Small intestine (tissue), 7 donors: ENCODE results near the gene PLEKHA6. TPM values are rescaled to one million over a fixed set of nuclear protein-coding genes. Genes with fewer than 3 reads are reported as not detected.

ENCODE experiments used
- DNase-seq, 2 donors: peaks; one replicate each; pipeline versions ENCODE4 v3.0.0 to v3.0.0-alpha.2; 2013
- FAIRE-seq: peaks from 2 replicates; lab custom pipeline; 2012; peaks lifted over from hg19 to GRCh38; lab: Jason Lieb, UNC
- H3K27ac ChIP-seq, 3 donors: one replicate each; pipeline ENCODE4 v1.5.1; 2013; ENCODE audit warnings: low read length in 2 of 3, mild to moderate bottlenecking in 2 of 3, control low read depth in 1 of 3, inconsistent platforms in 1 of 3, low read depth in 1 of 3, moderate library complexity in 1 of 3
- H3K27me3 ChIP-seq, 3 donors: one replicate each; pipeline ENCODE4 v1.6.1; 2013; ENCODE audit warnings: low read length in 3 of 3, inconsistent platforms in 1 of 3; ENCODE audit not compliant: control insufficient read depth in 3 of 3, insufficient read depth in 3 of 3
- H3K36me3 ChIP-seq, 3 donors: one replicate each; pipeline ENCODE4 v1.6.1; 2013; ENCODE audit warnings: low read length in 3 of 3, inconsistent platforms in 1 of 3, low read depth in 1 of 3, mild to moderate bottlenecking in 1 of 3, moderate library complexity in 1 of 3; ENCODE audit not compliant: control insufficient read depth in 3 of 3, insufficient read depth in 2 of 3
- H3K4me1 ChIP-seq, 3 donors: one replicate each; pipeline ENCODE4 v1.6.1; 2013; ENCODE audit warnings: low read length in 2 of 3, inconsistent platforms in 1 of 3, low read depth in 1 of 3, mild to moderate bottlenecking in 1 of 3, moderate library complexity in 1 of 3; ENCODE audit not compliant: control insufficient read depth in 3 of 3, insufficient read depth in 2 of 3
- H3K4me3 ChIP-seq, 3 donors: one replicate each; pipeline ENCODE4 v1.5.1; 2013; ENCODE audit warnings: low read length in 3 of 3, control low read depth in 1 of 3, inconsistent platforms in 1 of 3, low read depth in 1 of 3, mild to moderate bottlenecking in 1 of 3, moderate library complexity in 1 of 3
- H3K9me3 ChIP-seq, 2 donors: one replicate each; pipeline ENCODE4 v1.6.1; 2013; ENCODE audit warnings: low read depth in 1 of 2, low read length in 1 of 2; ENCODE audit not compliant: control insufficient read depth in 2 of 2, insufficient read depth in 1 of 2
- WGBS, 3 donors: extraction: QIAGEN DNeasy Blood & Tissue Kit; methylation state at CpG; one replicate each; pipeline ENCODE4 v1.1.7; 2013; 5-methylcytosine and 5-hydroxymethylcytosine counted together
- polyA plus RNA-seq, 4 donors: library from polyadenylated mRNA; stranded (reverse) in 3 of 4; unstranded in 1 of 4; fragments of 200-250 nt in 3 of 4; fragments of 120-200 nt in 1 of 4; gene quantifications; one replicate each; pipeline versions ENCODE4 v1.2.1 to v1.2.3, GENCODE V29; 2013
- donor health status: healthy with polysubstance abuse.
- donor health status: control.
- donor health status: control.
- donor health status: Bipolar disorder and iron deficiency.
- donor health status: healthy.

Gene PLEKHA6
- polyA plus RNA-seq, 4 donors, result 27.4 to 58.0 (median 38.3) TPM

DNA sequence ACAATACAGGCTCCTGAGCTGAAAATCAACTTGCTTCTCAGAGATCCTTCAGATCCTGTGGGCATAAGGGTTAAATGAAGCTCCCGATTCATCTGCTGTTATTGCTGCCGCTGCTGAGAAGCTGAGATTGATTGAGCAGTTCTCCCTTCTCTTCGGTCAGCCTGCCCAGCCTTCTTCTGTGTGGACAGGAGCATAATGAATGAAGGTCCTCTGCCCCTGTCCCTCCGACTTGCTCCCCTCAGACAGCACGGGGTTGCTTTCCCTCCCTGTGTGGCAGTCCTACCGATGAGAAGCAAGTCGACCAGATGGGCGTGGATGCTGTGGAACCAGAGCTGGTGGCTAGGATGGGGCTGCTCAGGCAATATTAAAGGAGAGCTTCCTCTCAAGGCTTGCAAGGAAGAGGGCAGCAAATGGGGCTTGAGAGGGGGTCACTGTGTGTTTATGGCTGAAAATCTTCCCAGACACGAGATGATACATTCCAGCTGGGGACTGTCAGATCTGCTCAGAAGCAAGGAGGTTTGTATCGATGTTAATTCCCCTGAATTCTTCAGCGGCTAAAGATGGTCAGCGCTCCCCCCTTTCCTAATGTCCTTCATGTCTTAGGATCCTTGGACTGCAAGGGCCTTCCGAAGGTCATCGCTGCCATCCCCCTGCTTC, 82.0 kb downstream of the PLEKHA6 start:
- WGBS, 3 donors, result 74 to 89% (median 83%) methylated on average over 14 of the region's 14 CpGs
- Histone ChIP-seq H3K4me3 (peak overlapping the region in 1 of 3 donors; percentile 14), H3K27ac (peak overlapping the region in 1 of 3 donors; percentile 28), H3K36me3 (peaks cover 2 to 67% (median 2%) of the 10 kb centered on the region in 3 donors), H3K27me3 (no peaks in the 10 kb centered on the region), H3K9me3 (no peaks in the 10 kb centered on the region), H3K4me1 (peaks cover 0 to 51% (median 9%) of the 10 kb centered on the region in 3 donors)
- FAIRE-seq (no peak), DNase-seq (no peak)

DNA sequence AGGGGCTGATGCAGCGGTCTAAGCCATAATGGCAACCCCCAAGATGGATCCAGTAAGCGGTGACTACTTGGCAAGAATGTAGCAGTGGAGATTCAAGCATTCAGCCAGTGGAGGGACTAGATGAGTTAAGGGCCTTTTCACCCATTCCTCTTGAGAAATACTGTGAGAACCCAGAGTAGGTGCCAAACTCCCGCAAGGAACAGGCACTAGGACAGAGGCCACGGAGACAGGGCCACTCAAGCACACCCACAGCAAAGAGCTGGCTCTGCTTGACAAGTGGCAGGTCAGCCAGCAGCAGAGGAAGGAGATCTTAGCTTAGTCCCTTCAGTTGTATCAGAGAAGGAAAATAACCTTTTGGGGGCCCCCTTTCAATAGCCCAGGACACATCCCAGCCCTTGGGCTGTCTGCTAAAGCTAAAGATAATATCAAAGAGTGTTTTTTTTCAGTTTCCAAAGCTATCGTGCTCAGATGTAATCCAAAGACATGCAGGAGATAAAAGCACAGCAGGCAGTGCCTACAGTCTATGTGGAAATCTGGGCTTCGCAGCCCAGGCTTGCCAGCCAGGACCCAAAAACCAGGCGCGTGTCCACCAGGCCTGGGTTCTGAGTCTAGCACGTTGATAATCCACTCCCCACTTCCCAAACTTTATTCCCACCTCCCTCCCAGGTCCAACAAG, 83.9 kb downstream of the PLEKHA6 start:
- no peaks in the 10 kb centered on the region for H3K27me3 ChIP-seq
- H3K4me1 ChIP-seq, result peaks cover 0 to 43% (median 9%) of the 10 kb centered on the region in 3 donors
- DNase-seq, result no peak
- WGBS, 3 donors, result 78 to 84% (median 82%) methylated on average over 9 of the region's 9 CpGs
- no peak overlapping the region for H3K27ac ChIP-seq
- FAIRE-seq, result no peak
- peaks cover 2 to 63% (median 4%) of the 10 kb centered on the region in 3 donors for H3K36me3 ChIP-seq
- H3K4me3 ChIP-seq, result peak overlapping the region in 1 of 3 donors; percentile 14
- H3K9me3 ChIP-seq, result no peaks in the 10 kb centered on the region

DNA sequence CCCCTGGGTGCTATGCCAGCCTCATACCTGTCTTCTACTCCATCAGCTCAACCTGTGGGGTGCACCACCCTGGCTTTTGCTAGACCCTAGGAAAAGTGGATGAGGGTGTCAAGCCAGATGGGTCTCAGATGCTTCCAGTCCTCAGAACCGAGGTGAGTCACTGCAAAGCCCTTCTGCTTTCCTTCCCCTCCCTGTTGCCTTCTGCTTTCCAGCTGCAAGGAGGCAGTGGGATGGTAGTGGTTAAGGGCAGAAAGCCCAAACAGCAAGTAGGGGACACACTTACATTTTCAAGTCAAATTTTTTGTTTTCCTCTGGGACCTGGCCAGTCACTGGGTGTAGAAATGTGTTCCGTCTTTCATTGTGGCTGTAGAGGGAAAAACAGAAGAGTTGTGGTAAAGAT, 85.3 kb downstream of the PLEKHA6 start:
- H3K27ac ChIP-seq, result no peak overlapping the region
- no peaks in the 10 kb centered on the region for H3K27me3 ChIP-seq
- peaks cover 2 to 63% (median 6%) of the 10 kb centered on the region in 3 donors for H3K36me3 ChIP-seq
- DNase-seq, result no peak
- peaks cover 0 to 29% (median 9%) of the 10 kb centered on the region in 3 donors for H3K4me1 ChIP-seq
- H3K4me3 ChIP-seq, result no peak overlapping the region
- no peaks in the 10 kb centered on the region for H3K9me3 ChIP-seq
- WGBS, 3 donors, result 62 to 80% (median 74%) methylated on average over 2 of the region's 2 CpGs
- FAIRE-seq, result no peak

DNA sequence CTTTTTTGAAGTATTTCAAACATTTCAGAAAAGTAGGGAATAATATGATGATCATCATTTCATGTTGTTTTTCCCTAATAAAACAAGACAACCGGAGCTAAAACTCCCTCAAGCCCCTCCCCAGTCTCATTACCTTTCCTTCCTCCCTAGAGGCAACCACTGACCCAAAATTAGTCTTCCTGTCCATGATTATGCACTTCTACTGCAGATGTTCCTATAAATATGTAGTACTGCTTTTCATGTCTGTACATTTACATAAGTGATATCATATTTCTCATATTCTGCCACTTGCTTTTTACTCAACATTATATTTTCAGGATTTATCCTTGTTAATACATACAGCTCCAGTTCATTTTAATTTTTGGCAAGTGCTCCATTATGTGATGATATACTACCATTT, 87.2 kb downstream of the PLEKHA6 start:
- H3K36me3 ChIP-seq, result peaks cover 2 to 75% (median 6%) of the 10 kb centered on the region in 3 donors
- 27 to 58% (median 30%) methylated on average over 1 of the region's 1 CpG for WGBS, 3 donors

DNA sequence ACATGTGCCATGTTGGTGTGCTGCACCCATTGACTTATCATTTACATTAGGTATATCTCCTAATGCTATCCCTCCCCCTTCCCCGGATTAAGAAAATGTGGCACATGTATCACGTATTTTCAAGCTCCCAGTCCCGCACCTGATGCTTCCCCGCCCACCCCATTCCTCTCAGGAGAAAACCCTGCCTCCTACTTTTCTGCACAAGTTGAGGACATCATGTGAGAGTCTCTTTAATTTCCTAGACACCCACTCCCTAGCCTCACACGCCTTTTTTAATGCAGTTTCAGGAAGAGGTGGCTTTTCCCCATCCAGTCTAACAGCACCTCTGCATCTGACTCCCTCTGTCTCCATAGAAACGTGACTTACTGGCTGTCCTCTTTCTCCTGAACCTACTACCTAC, 87.8 kb downstream of the PLEKHA6 start:
- peaks cover 0 to 30% (median 2%) of the 10 kb centered on the region in 3 donors for H3K4me1 ChIP-seq
- WGBS, 3 donors, result 76 to 81% (median 81%) methylated on average over 6 of the region's 6 CpGs
- H3K4me3 ChIP-seq, result no peak overlapping the region
- H3K27me3 ChIP-seq, result no peaks in the 10 kb centered on the region
- FAIRE-seq (no peak), DNase-seq (no peak)
- H3K27ac ChIP-seq, result no peak overlapping the region
- H3K9me3 ChIP-seq, result no peaks in the 10 kb centered on the region
- H3K36me3 ChIP-seq, result peaks cover 2 to 75% (median 6%) of the 10 kb centered on the region in 3 donors

More for the DNA sequence above, 87.2 kb downstream of the PLEKHA6 start:
- FAIRE-seq (no peak), DNase-seq (no peak)
- H3K9me3 ChIP-seq, result no peaks in the 10 kb centered on the region
- no peaks in the 10 kb centered on the region for H3K27me3 ChIP-seq
- no peak overlapping the region for H3K27ac ChIP-seq
- no peak overlapping the region for H3K4me3 ChIP-seq
- H3K4me1 ChIP-seq, result peaks cover 0 to 26% (median 0%) of the 10 kb centered on the region in 3 donors

DNA sequence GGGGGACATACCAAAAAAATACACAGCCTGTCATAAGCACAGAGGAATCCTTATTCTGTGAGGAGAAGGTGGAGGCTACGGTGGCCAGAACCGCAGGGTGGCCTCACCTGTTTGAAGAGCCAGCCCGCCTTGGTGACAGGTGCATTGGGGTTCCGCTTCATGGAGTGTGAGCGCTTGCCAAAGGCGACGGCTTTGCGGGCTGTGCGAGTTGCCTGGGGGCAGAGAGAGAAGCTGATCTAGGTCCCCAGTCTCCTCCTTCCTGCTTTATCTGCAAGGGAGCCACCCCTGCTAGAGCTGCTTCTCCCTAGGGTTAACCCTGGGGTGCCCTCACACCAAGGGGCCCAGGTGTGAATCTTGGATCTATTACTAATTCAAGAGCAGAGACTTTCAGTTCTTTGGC, 91.6 kb downstream of the PLEKHA6 start:
- Histone ChIP-seq H3K4me1 (peaks cover 0 to 32% (median 3%) of the 10 kb centered on the region in 3 donors), H3K4me3 (no peak overlapping the region), H3K27ac (peak overlapping the region in 2 of 3 donors; percentile 8 to 27), H3K27me3 (no peaks in the 10 kb centered on the region), H3K36me3 (peaks cover 0 to 67% (median 10%) of the 10 kb centered on the region in 3 donors), H3K9me3 (no peaks in the 10 kb centered on the region)
- DNase-seq (peak in 1 of 2 donors; percentile 17), FAIRE-seq (no peak)
- WGBS, 3 donors, result 29 to 61% (median 32%) methylated on average over 9 of the region's 9 CpGs

DNA sequence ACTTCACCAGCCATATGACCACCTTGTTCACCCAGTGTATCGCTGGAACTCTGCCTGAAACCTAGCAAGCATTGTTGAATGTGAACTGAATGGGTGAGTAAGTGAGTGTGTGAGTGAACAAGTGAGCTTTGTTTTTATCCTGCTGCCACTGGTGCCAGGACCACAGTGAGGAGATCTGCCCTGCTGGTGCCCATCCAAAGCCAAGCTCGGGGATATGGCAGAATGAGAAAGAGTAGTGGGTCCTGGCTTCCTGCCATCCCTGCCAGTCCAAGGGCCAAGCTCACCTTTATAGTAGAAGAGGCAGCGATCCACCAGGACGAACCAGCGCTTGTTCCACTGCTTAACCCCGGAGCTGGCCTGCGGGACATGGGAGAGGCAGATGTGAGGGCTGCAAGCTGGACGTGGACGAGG, 92.5 kb downstream of the PLEKHA6 start:
- Histone ChIP-seq H3K27ac (peak overlapping the region in 2 of 3 donors; percentile 69 to 78), H3K9me3 (no peaks in the 10 kb centered on the region), H3K36me3 (peaks cover 0 to 72% (median 14%) of the 10 kb centered on the region in 3 donors), H3K4me3 (no peak overlapping the region), H3K4me1 (peaks cover 0 to 32% (median 3%) of the 10 kb centered on the region in 3 donors), H3K27me3 (no peaks in the 10 kb centered on the region)
- no peak for FAIRE-seq
- WGBS, 3 donors, result 47 to 62% (median 48%) methylated on average over 9 of the region's 9 CpGs
- no peak for DNase-seq

DNA sequence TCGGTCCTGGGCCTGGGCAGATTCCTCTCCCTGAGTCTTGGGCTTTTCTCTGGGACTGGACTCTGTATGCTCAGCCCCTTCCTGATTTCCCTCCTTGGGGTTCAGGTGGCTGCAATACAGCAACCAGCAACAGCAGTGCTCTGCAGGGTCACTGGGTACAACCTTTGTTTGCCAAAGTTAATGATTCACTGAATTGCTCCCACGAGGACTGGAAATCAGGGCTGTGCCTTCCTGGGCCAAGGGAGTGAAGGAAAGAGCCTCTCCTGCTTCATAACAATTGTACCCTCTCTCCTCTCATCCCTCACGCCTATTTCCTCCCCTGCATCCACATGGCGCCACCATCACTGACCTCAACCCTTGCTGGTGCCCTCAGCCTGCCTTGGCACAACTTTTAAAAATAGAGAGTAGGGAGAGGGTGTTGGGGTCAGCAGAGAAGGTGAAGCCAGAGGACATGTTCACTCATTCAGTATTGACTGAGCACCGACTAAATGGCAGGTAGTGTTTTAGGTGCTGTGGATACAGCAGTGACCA, 93.2 kb downstream of the PLEKHA6 start:
- H3K27ac ChIP-seq, result peak overlapping the region in 2 of 3 donors; percentile 69 to 78
- H3K4me3 ChIP-seq, result no peak overlapping the region
- no peak for FAIRE-seq
- peaks cover 0 to 32% (median 3%) of the 10 kb centered on the region in 3 donors for H3K4me1 ChIP-seq
- H3K36me3 ChIP-seq, result peaks cover 0 to 77% (median 12%) of the 10 kb centered on the region in 3 donors
- DNase-seq, result peak; percentile 93 to 95
- WGBS, 3 donors, result 14 to 54% (median 23%) methylated on average over 5 of the region's 5 CpGs
- no peaks in the 10 kb centered on the region for H3K9me3 ChIP-seq
- H3K27me3 ChIP-seq, result no peaks in the 10 kb centered on the region
